Ishikawa (cell line): ENCODE measurements around the gene FGD2.

Source experiments
- CEBPB ChIP-seq: IDR thresholded peaks from 2 replicates; pipeline ENCODE4 v1.6.1; 2012
- CREB1 ChIP-seq: IDR thresholded peaks from 2 replicates; pipeline ENCODE4 v1.6.1; 2012; ENCODE audit warnings: low read depth
- EGR1 ChIP-seq: IDR thresholded peaks from 2 replicates; pipeline ENCODE4 v1.6.1; 2012
- EP300 ChIP-seq: IDR thresholded peaks from 2 replicates; pipeline ENCODE4 v1.6.1; 2012; ENCODE audit warnings: borderline replicate concordance
- FOXM1 ChIP-seq: IDR thresholded peaks from 2 replicates; pipeline ENCODE4 v1.6.1; 2012; ENCODE audit warnings: low read depth, borderline replicate concordance
- MAX ChIP-seq: IDR thresholded peaks from 2 replicates; pipeline ENCODE4 v1.6.1; 2012
- NFIC ChIP-seq: IDR thresholded peaks from 2 replicates; pipeline ENCODE4 v1.6.1; 2012
- RAD21 ChIP-seq: IDR thresholded peaks from 2 replicates; pipeline ENCODE4 v1.6.1; 2012; ENCODE audit warnings: low read depth
- REST ChIP-seq: IDR thresholded peaks from 2 replicates; pipeline ENCODE4 v1.6.1; 2012; ENCODE audit warnings: low read depth, mild to moderate bottlenecking
- TAF1 ChIP-seq: IDR thresholded peaks from 2 replicates; pipeline ENCODE4 v1.6.1; 2012; ENCODE audit warnings: low read depth, mild to moderate bottlenecking
- TCF12 ChIP-seq: IDR thresholded peaks from 2 replicates; pipeline ENCODE4 v1.6.1; 2012; ENCODE audit warnings: low read depth
- TEAD4 ChIP-seq: IDR thresholded peaks from 2 replicates; pipeline ENCODE4 v1.6.1; 2012
- USF1 ChIP-seq: IDR thresholded peaks from 2 replicates; pipeline ENCODE4 v1.6.1; 2012
- YY1 ChIP-seq: IDR thresholded peaks from 2 replicates; pipeline ENCODE4 v1.6.1; 2012; ENCODE audit warnings: low read depth
- ZBTB7A ChIP-seq: IDR thresholded peaks from 2 replicates; pipeline ENCODE4 v1.6.1; 2012; ENCODE audit warnings: low read depth

Gene FGD2

GRCh38 chr6:37059344-37060194 is 54.1 kb downstream of the FGD2 start:
- TF ChIP-seq REST (no peak), EGR1 (peak; percentile 87), ZBTB7A (peak; percentile 61), CEBPB (no peak), TAF1 (no peak), EP300 (peak; percentile 59; the same call in 1 of the 2 replicates), TEAD4 (peak; percentile 45; the same call in 1 of the 2 replicates), TCF12 (peak; percentile 76), RAD21 (peak; percentile 77), USF1 (no peak), YY1 (0 out of 2 replicates have a peak, but pooled peaks have one; percentile 21), FOXM1 (peak; percentile 64; the same call in 1 of the 2 replicates), MAX (peak; percentile 48), CREB1 (no peak), NFIC (no peak)

- TF ChIP-seq ZBTB7A: no peak
- no peak for TF ChIP-seq FOXM1
- TF ChIP-seq TCF12: no peak
- no peak for TF ChIP-seq NFIC
- no peak for TF ChIP-seq MAX
- no peak for TF ChIP-seq TEAD4
- TF ChIP-seq CREB1: no peak
- TF ChIP-seq REST: no peak
- TF ChIP-seq RAD21: no peak
- no peak for TF ChIP-seq USF1
- no peak for TF ChIP-seq CEBPB
- TF ChIP-seq YY1: no peak
- no peak for TF ChIP-seq EGR1
- no peak for TF ChIP-seq TAF1
- TF ChIP-seq EP300: no peak
Observed at GRCh38 chr6:37060195-37060559, 54.7 kb downstream of the FGD2 start.

- TF ChIP-seq USF1 (peak; percentile 44), REST (no peak)
Observed at GRCh38 chr6:37061157-37061804, 55.8 kb downstream of the FGD2 start.

- no peak for TF ChIP-seq EP300
- no peak for TF ChIP-seq TEAD4
- TF ChIP-seq NFIC: no peak
- TF ChIP-seq ZBTB7A: no peak
- no peak for TF ChIP-seq CEBPB
- no peak for TF ChIP-seq TCF12
- no peak for TF ChIP-seq MAX
- TF ChIP-seq EGR1: no peak
- no peak for TF ChIP-seq REST
- no peak for TF ChIP-seq CREB1
- TF ChIP-seq USF1: no peak
- no peak for TF ChIP-seq RAD21
- TF ChIP-seq FOXM1: no peak
- TF ChIP-seq TAF1: no peak
Observed at GRCh38 chr6:37062424-37062823, 57.0 kb downstream of the FGD2 start.
